ENCODE results near the gene KLHL26.

Gene KLHL26

GRCh38 chr19:18603255-18603957 lies 33.4 kb upstream of the KLHL26 start:
- no peak for DNase-seq

- DNase-seq: no peak
Measured at GRCh38 chr19:18603958-18604819, 32.6 kb upstream of the KLHL26 start.

- DNase-seq: no peak
Measured at GRCh38 chr19:18604820-18605159, 32.0 kb upstream of the KLHL26 start.

- DNase-seq: no peak
Measured at GRCh38 chr19:18605196-18605545, 31.7 kb upstream of the KLHL26 start.

DNA sequence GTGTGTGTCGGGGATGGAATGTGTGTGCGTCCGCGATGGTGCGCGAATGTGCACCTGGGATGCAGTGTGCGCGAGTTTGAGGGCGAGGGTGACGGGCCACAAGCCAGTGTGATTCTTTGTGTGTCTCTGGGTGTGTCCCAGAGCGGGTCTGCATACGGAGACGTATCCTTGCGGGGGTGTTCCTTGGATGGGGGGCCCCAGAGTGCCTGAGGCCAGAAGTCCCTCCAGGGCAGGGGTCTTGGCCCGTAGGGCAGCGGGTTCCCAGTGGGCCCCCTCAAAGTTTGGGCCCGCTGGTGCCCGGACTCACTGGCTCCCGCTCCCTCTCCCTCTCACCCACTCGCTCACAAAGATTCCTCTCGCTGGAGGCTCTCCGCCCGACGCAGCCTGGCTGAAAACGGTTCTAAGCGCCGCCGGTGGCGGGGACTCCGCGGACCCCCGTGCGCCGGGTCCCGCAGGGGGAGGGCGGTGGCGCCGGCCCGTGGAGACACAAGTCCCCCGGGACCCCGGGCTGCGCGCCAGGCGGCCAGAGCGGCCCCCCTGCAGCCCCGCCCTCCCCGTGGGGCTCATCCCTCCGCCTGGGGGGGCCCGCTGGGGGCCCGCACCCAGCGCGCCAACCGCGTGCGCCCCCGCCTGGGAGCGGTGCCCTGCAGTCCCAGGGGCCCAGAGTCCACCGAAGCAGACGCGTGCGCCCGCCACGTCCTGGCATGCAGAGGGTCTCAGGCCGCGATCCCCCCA lies 31.1 kb upstream of the KLHL26 start:
- DNase-seq: no peak

DNA sequence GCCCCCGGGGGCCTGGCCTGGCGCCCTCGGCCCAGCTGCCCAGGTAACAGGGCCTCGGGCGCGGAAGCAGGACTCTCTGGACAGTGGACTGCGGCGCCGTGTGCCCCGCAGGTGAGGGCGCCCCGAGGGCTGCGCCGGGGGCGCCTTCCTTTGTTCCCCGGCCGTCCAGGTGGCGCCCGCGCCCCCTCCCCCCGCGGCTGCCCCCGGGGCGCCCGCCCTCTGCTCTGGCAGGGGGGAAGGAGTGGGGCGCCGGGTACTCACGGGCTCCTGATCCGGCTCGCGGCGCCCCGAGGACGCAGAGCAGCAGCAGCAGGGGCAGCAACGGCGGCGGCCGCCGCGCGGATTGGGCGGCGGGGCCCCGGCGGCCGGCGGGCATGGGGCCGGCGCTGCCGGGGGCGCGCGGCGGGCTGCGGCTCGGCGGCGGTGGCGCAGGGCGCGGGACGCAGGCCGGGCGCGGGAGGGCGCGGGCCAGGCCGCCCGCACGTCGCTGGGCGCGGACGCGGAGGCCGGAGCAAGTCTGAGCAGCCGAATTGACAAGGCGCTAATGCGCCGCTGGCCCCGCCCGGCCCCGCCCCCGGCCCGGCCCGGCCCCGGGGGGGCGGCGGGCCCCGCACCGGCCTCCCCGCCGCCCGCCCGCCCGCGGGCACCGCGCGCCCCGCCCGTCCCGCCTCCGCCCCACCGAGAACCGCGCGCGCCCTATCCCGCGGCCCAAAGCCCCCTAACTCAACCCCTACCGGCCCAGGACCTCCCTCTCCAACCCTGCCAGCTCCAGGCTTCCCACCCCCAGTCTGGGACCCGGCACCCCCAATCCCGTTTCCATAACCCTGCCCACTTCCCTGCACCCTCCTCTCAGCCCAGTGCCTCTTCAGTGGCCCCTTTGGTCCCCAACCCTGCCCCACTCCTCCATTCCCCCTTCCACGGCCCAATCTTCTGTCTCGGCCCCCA lies 30.3 kb upstream of the KLHL26 start, which contains the start of gene CRLF1:
Gene CRLF1 (minus strand): TSS at position 519 of the 945 bp plus-strand sequence. CDS start 143 bp downstream, at position 376.
- no peak for DNase-seq

DNA sequence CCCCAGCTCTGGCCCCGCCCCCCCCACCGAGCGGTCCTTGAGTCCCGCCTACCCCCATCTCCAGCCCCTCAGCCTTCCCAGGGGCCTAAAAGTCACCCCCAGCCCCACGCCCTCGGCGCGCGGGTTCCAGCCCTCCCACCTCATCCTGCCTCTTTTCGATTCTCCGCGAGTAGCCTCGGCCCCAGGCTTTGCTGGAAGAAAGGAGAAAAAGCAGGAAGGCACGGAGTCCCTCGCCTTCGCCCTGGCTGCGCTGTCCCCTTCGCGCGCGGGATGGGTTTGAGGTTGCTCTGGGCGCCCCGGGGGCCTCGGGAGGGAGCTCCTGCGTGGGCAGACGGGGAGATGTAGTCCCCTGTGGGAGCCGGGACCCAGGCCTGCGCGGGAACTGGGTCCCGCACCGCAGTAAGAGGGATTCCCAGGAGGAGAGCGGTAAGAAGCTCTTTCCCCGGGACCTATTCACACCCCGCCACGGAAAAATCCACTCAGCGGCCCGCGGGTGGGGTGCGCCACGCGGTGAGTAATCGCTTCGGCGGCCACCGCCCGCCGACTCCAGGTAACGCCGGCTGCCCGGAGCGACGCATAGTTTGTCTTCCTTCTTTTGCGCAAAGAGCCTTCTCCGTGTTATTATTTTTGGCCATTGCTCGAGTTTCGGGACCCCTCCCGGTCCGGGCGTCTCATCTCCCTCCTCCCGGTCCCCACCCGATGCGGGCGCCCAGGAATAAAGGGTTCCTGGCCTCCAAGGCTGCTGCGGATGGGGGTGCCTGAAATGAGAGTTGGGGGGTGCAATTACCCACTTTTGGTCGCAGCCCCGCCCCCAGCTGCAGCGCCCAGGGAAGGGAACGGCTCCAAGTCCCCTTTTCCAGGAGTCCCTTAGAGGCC lies 29.4 kb upstream of the KLHL26 start:
- peak; percentile 45 to 50 for DNase-seq

- no peak for DNase-seq
Measured at GRCh38 chr19:18608102-18608804, 28.6 kb upstream of the KLHL26 start.

DNA sequence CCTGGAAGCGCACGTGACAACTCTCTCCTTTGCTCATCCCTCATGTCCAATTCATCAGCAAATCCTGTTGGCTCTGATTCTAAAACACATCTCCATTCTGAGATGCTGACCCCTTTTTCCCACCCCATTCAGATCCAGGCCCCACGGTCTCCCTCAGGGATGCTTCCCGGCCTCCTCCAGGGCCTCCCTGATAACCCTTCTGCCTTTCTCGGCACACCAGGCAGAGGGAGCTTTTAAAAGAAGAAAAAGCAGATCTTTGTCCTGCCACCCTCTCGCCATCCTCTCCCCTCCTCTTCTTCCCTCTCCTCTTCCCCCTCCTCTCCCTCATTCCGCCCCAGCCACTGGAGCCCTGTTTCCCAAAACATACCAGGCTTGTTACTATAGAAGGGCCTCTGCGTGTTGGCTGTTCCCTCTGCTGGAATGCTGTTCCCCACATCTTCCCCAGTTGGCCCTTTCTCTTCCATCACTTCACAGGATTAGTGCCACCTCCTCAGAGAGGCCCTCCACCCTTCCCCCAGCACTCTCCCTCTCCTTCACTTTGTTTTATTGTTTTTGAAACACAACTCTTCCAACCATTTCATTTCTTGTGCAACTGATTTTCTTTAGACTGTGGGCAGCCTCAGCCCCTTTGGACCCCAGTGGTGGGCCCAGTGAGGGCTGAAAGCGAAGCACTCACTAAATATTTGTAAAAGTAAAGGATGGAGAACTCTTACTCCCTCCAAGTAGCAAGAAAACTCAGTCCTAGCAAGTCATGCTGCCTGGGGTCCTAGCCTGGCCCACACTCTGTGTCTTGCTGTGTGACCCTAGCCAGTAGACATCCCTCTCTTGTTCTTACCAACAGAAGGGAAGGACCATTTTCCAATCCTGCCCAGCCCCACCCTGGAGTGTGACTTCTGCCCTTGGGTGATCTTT lies 27.8 kb upstream of the KLHL26 start:
- no peak for DNase-seq

DNA sequence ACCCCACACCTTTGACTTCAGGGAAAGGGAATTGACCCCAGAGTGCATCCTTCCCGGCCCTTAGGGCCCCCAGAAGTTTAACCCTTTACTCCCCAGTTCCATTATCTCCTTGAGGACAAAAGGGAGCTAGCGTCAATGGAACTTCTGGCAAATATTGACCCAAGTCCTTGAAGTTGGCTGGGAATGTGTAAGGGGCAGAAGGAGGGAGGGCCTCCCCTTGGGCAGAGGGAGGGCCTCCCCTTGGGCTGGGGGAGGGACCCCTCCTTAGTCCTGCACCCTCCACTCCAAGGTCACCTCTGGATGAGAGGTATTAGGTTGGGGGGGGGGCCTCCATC lies 27.1 kb upstream of the KLHL26 start:
- no peak for DNase-seq

- DNase-seq: no peak
Measured at GRCh38 chr19:18610245-18610555, 26.6 kb upstream of the KLHL26 start.

GRCh38 chr19:18610556-18611326 lies 26.1 kb upstream of the KLHL26 start:
- no peak for DNase-seq

DNA sequence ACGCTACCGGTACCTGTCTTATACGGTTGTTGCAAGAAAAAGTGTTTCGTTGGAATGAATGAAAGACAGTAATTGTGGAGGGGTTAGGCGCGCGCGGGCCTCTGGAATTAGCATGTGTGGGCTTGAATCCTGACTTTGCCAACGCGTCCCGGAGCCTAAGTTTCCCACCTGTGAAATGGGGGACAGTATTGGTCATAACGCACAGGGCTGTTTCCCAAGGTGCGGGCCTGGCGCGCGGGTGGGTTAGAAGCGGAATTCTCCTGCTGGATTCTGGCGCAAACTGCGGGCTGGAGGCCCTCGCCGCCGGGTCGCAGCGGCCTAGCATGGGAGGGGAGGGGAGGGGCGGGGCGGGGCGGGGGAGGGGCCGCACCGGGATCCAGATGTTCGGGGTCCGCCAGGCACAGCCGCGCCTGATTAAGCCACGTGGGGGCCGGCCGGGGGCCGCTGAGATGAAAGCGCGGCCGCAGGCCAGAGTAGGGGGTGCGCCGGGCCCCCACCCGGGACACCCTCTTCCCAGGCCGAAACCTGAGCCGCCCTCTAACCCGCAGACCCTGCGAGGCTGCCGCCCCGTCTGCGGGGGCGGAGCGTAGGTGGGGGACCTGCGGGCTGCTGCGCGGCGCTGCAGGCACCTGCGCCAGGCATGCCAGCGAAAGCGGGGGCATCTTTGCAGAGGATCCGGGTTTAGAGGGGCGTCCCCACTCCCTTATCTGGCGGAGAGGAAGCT lies 25.3 kb upstream of the KLHL26 start:
- DNase-seq: peak in 1 of 2 experiments; percentile 36

- DNase-seq: no peak
Measured at GRCh38 chr19:18612051-18612771, 24.6 kb upstream of the KLHL26 start.

DNA sequence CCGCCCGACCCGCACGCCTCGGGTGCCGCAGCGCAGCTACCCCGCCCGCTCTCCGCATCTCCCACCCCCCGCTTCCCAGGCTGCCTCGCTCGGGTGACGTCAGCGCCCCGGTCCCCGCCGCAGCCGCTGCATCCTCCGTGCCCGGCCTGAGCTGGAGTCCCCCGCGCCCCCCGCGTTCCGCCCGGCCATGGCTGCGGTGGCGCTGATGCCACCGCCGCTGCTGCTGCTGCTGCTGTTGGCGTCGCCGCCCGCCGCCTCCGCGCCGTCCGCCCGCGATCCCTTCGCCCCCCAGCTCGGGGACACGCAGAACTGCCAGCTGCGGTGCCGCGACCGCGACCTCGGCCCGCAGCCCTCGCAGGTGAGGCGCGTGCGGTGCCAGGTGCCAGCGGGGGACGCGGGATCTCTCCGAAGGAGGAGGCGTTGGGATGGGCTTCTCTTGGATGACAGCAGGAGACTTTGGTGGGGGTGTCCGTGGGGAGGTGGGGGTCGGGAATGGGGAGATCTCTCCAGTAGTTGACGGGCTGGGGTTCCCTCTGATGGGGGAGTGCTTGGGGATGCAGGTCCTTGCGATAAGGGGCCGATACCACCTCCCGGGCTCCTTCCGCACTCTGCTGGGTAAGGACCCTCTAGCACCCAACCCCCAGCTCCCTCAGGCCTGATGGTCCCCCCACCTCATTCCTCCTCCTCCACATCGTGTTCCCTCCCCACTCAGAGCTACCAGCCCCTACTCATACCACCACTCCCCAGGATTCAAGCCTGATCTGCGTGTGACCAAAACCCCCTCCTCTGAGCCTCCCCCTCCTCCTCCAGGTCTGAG lies 23.8 kb upstream of the KLHL26 start, which contains the start of gene TMEM59L:
Gene TMEM59L (plus strand): TSS at position 99 of the 817 bp plus-strand sequence. CDS start 89 bp downstream, at position 188.
- peak; percentile 40 to 48 for DNase-seq

DNA sequence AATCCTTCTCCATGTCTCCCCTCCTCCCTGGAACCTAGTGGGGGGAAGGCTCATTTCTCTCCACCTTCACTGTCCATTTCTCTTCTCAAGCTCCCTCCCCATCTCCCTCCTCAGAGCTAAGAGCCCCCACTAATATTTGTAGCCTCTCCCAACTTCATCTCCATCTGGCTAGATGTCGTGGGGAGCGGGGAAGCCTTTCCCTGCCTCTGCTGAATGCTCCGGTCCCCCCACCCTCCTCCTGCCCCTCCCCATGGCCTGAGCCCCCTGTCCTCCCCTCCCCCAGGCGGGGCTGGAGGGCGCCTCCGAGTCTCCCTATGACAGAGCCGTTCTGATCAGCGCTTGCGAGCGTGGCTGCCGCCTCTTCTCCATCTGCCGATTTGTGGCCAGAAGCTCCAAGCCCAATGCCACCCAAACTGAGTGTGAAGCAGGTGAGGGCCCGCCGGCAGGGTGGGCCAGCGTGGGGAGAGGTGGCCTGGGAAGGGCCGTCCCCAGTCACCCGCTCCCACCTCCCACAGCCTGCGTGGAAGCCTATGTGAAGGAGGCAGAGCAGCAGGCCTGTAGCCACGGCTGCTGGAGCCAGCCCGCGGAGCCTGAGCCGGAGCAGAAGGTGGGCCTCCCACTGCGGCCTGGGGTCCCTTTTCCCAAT lies 23.1 kb upstream of the KLHL26 start:
- DNase-seq: no peak

Measured in activated CD4-positive, alpha-beta T cell treated with anti-CD3 and anti-CD28 coated beads, Interleukin-2, amount 50 U/mL, for 4 hours (primary cell).